Stimulated activated CD4-positive, alpha-beta T cell treated with anti-CD3 and anti-CD28 coated beads, Interleukin-15, amount 100 ng/mL, for 1 hour (primary cell): Measurements from ENCODE around the gene HOXC6.

Experiments
- DNase-seq, 2 donors: peaks; one replicate each; pipeline ENCODE4 v3.0.0-alpha.2; 2020; ENCODE audit warnings: low read depth in 1 of 2, low spot score in 1 of 2

The HOXC6 gene

DNA sequence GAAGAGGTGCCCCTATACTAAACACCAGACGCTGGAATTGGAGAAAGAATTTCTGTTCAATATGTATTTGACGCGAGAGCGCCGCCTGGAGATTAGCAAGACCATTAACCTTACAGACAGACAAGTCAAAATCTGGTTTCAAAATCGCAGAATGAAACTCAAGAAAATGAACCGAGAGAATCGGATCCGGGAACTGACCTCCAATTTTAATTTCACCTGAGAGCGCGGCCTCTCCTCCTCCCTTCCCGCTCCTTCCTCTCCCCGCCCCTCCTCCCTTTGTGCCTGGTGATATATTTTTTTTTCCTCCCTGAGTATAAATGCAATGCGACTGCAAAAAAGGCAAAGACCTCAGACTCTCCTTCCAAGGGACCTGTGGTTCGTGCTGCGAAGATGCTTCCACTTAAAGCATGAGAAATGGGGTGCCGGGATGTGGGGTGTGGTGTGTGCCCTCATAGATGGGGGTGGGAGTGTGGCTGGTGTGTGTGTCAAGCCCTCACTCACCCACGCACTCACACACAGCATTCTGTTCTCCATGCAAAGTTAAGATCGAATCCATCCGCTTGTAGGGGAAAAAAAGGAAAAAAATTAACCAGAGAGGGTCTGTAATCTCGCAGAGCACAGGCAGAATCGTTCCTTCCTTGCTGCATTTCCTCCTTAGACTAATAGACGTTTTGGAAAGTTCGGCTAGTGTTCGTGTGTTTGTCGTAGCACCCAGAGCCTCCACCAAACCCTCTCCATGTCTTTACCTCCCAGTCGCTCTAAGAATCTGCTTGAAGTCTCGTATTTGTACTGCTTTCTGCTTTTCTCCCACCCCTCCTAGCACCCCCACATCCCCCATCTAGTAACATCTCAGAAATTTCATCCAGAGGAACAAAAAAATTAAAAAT lies 38.8 kb upstream of the HOXC6 start:
- no peak for DNase-seq

DNA sequence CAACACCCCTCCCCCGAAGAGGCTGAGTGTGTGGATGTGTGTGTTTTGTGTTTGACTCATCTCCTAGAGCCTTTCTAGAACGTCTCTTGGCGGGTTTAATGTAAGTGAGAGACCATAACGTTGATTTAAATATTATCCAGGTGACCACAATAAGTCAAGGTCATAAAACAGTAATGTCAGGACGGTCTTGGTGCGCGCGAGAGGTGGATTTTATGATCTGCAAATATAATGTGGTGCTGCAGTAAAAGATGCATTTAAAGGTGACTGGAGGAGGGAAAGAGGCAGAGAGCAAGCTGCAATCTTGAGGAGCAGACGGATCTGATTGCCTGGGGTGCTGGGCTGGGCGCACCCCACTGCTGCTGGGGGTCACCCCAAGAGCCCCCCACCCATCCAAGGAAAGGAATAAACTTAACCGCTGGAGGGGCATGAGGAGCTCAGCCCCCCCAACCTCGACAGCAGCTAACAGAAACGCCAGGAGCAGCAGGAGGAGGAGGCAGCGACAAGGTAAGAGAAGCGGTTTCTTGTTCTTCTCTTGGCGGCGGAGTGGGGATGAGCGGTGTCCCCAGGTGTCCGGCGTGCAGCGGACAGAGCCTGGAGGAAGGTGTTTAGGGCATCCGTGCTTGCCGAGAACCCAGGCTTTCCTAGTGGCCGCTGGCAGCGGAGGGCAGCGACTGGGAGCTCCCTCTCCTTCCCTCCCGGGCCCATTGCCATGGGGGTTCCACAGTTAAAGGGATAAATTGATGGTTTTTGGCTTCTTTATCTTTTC lies 37.7 kb upstream of the HOXC6 start:
- no peak for DNase-seq

DNA sequence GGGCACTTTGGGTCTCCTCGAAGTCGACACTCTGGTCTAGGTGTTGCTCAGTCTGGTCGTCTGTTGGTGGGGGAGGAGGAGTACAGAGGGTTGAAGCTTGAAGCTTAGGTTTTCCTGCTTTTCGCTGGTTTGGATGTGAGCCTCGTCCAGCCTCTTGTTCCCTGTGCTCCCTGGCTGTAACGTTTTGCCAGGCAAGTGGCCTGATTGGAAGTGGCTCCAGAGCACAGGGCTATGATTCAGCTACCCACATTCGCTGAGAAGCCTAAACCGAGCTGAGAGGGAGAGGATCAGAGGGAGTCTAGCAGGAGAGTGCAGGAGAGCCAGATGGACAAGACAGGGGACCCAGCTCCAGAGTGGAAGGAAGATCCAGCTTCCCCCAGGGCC lies 37.2 kb upstream of the HOXC6 start:
- DNase-seq, result no peak

DNA sequence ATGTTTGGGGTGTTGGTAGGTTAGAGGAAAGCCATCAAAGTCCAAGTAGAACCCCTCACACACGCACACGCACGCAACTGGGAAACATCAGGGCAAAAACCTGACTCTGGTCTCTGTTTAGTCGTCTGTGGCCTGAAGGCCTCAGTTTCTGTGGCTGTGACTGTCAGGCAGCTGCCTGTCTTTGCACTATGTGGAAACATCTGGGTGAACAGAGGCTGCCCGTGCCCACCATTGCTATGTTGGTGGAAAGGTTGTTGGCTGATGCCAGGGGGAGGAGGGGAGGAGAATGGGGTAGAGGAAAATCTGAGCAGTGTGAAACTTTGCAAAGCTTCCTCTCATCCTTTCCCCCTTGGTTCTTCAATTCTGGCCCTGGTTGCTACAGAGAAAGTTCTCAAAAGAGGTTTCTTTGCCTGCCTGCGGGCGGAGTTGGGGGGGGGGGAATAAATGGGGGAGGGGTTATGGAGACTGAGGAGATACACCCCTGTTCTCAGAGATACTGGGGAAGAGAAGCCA lies 35.8 kb upstream of the HOXC6 start:
- no peak for DNase-seq

DNA sequence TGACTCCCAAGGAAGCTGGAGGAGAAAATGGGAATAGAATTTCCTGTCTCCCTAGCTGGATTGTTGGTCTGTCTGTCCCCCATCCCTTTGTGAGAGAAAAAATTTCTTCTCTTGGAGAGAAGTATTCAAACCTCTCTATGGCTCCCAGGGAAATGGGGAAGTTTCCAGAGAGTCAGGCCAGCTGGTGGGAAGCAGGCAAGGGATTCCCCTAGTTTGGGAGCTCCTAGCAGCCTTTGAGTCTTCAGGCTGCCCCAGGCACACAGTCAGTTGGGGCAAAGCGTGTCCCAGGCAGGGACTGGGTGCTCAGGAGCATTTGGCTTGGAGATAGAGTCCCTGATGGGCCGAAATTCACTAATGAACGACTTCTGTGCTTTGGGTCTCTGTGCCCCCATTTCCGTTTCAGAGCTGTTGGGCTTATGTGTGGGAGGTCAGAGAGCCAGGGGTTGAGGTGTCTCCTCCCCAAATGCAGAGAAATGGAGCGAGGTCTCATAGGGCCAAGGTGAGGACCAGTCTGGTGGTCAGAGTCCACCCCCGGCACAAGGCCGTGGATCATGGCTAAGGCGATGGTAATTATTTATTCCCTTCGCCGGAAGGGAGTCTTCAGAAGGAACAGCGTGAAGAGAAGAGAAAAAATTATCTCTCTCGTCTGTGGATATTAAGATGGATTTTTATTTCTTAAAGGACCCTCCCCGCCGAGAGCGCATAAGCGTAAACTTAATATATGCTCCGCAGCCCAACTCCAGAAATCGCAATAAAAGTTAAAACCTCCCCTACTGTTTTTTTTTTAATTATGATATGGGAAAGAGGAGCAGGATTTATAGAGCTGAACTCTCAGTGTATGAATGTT lies 34.9 kb upstream of the HOXC6 start:
- DNase-seq, result no peak

DNA sequence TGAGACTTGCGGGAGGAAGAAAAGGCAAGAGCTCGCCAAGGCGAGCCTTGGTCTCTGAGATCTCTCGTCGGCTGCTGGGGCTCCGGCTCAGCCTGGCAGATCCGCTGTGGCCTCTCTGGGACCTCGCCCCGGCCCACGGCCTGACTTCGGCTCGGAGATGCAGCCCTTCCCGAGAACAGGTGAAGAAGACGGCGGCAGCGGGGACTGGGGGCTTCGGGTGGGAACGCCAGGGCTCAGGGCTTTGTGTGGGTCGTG lies 34.3 kb upstream of the HOXC6 start:
- DNase-seq, result no peak

DNA sequence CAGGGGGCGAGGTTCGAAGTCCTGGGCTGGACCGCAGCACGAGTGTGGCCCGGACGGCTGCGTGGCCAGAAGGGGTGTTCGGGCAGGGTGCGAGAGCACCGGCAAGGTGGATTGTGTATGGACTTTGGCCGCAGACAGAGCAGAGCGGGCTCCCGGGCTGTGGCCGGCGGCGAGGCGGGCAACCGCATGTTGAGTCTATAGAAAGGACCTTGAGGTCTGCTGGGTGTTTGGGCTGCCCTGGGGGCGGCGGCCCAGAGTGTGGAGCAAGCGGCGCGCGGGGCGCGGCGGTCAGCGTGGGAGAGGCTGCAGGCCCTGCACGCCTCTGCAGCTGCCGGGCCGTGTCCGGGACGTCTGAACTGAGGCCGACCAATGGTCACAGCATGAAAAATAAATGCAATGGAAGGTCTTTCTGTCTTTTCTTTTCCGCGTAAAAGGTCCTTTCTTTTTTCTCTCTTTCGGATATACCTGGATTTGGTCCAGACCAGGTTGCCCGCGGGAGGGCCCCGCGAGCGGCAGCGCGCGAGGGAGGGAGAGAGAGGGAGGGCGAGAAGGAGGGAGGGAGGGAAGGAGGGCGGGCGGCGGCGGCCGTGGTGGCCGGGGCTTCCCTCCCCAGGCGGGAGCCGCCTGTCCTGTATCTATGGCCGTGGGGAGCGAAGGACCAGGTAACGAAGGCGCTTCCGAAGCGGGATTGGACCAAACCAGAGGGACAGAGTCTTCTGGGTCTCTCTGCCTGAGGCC lies 33.8 kb upstream of the HOXC6 start:
- no peak for DNase-seq

DNA sequence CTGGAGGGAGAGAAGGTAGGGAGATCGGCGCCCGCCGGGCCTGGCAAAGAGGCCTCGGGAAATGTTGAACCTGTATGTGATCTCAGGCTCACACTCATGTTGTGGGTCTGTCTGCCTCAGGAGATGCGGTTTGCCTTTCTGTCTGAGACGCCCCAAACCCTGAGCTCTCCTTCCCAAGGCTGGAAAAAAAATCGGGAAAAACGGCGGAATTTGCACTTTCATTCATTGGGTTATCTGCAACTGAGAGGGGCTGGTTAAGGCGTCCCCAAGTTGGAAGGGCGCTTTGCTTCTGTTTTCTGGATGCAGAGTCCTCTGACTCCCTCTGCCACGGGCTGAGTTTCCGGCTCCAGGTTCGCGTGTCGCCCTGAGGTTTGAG lies 33.2 kb upstream of the HOXC6 start:
- DNase-seq, result no peak

DNA sequence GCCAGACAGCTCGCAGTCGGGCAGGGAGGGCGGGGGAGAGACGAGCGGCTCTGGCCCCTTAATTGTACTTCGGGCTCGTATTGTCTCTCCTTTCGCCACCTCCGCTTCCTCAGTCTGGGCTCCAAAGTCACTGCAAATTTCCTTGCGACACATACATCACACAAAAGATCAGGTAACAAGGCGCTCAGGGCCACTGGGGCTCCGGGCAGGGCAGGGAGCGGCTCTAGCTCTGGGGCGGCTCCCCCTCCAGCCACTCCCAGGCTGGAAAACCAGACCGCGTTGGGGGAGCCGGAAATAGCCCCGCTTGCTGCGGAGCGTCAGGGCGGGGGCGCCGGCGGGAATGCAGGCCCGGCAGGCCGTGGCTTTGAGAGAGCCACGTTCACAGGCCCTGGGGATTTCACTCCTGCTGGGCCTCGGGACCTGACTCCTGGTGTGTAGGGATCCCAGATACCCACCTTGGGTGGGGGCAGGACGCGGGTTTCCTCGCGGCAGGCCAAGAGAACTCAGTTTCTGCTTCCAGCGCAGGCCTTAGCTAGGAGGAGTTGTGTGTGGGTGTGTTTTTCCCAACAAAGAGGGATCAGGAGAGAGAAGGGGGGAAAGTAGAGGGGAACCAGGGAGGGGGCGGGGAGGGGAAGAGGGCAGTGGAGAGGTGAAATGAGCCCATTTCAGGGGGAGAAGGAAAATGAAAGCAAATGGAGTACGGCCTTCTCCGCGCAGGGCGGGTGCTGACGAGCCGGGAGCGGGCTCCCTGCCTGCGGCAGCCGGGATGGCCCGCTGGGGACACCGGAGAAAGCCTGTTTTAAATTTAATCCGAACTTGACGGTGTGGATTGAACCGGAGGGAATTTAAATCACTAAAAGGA lies 32.6 kb upstream of the HOXC6 start:
- no peak for DNase-seq

DNA sequence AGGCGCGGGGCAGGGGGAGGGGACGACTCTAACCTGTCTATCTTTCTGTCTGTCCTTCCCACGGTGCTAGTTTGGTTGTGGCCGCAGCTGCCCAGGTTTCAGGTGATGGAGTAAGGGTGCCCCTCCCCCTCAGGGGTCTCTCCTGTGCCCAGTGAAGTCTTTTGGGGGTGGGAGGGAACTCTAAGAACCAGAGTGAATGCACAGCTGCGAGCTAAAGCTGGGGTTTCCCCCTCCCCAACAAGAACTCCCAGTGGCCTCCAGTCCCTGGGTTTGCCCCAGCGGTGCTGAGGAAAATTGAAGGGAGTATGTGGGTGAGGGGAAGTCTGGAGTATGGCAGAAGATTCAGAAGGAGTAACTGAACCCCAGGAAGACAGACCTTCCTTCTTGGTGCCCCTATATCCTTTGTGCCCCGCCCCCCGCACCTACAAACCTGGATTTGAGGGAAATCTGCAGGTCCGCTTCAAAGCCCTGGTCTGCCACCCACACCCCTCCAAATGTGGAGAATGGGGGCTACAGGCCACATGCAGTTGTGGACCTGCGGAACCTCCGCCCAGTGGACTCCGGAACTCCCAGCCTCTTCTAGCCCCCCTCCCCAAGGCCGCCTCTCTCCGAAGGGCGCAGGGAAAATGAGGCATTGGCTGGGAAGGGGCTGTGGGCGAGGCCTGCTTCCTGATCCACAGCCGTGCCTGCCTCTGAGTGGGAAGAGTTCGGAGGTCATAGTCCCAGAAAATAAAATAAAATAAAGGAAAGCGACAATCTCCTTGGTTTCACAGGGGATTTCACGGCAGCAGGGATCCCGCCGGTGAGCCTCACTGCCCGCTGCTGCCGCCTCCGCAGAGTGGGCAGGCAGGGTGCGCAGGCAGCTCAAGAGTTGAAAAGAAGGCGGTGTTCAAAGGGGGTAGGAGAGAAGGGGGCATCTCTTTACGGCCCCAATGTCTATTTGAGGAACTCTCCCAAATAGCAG lies 31.7 kb upstream of the HOXC6 start:
- no peak for DNase-seq

DNA sequence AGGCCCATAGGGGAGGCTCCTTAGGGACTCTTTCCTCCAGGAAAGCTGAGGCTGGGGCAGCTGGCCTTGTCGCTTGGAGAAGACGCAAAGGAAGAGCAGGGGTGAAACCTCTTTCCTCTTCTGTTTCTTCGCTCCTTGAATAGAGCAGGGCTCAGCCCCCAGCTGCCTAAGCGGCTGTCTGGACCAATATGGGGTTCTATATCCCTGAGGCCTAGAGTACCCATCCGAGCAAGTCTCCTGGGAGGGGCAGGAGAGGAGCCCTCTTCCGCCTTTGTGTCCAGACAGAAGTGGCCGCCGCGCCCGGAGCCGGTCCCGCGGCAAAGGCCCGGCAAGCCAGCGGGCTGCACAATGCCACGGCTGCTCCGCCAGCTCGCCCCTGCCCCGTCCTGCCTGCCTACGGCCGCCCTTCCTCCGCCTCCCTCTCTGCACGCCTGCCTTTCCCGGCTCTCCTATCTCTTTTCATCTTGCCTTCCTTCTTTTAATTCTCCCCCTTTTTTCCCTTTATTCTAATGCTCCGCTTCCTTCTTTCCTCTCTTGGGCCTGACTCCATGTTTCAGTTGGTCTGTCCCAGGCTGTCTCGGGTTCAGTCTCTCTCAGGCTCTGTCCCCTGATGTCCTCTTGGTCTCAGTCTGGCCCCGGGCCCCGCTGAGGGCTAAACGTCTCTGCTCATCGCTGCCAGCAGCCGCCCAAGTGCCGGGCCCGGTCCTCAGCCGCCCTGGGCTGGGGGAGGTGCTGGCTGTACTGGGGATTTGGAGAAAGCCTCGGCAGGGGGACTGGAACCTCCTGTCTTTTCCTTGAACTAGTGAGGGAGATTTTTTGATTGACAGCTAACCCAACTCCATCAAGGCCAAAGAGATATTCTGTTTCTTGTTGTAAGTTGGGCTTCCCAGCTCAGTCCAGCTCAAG lies 30.8 kb upstream of the HOXC6 start:
- DNase-seq, result no peak

DNA sequence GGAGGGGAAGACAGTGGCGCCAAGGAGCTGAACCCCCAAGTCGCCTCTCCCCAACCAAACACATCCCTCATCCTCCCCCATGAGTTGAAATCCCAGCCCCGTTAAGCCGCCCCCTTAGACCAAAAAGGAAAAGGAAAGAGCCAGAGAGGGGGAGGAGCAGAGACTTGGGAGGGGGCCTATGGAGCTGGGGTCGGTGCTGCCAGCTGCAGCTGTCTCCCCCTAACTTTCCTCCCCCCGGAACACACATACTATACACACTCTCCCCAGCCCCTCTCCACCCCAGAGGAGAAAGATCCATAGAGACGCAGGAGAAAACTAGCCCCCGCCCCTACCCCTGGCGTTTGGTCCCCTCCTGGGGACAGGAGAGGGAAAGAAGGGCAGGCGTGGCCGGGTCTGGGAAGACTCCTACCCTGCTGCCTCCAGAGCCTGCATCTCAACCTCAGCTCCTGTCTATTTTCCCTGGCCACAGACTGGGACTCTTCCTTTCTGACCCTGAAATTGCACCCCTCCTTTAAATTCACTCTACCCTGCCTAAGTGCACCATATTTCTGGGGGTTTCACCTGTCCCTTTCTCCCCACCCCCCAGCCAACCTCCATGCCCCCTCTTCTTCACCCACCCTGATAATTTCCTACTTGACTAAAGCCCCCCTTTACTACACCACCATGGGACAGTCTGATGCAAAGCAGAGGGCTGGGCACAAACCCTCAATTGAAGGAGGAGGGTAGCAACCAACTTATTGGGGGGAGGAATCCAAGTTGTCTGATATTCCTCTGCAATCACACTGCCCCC lies 29.9 kb upstream of the HOXC6 start:
- no peak for DNase-seq

DNA sequence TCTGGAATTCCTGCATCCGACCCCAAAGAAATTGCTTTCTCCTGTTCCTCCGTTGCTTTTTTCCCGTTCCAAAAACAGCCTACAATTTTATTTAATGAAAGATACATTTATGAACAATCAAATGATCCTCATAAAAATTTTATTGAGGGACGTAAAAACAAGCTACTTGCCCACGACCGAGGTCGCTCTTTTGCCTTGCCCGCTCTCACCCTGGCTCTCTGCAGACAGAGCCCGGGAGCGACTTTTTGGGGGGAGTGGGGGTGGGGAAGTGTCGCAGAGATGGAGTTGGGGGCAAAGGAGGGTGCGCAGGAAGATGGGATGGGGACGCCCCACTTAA lies 29.4 kb upstream of the HOXC6 start:
- DNase-seq, result no peak

DNA sequence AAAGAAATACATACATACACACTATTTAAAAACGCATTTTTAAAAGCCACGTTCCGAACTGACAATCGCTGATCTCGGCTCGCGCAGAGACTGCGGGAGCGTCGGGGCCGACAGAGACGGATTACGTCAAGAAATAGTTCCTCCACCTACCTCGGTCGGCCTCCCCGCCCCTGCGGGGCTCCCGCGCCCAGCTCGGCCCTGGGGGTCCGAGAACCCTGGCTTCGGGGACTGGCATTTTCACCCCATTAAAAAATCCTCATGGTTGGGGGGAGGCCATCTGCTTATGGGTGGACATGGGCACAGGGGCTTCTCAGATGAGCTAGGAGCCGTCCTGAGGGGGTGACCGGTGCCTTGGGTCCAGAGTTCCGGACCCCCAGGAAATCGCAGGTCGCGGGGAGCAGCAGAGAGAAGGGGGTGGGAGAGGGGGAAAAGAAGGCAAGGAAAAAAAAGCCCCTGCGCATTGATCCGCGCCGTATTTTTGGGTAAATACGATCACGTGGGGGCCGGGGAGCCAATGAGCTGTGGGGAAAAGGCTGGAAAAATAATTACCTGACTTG lies 28.6 kb upstream of the HOXC6 start:
- no peak for DNase-seq

DNA sequence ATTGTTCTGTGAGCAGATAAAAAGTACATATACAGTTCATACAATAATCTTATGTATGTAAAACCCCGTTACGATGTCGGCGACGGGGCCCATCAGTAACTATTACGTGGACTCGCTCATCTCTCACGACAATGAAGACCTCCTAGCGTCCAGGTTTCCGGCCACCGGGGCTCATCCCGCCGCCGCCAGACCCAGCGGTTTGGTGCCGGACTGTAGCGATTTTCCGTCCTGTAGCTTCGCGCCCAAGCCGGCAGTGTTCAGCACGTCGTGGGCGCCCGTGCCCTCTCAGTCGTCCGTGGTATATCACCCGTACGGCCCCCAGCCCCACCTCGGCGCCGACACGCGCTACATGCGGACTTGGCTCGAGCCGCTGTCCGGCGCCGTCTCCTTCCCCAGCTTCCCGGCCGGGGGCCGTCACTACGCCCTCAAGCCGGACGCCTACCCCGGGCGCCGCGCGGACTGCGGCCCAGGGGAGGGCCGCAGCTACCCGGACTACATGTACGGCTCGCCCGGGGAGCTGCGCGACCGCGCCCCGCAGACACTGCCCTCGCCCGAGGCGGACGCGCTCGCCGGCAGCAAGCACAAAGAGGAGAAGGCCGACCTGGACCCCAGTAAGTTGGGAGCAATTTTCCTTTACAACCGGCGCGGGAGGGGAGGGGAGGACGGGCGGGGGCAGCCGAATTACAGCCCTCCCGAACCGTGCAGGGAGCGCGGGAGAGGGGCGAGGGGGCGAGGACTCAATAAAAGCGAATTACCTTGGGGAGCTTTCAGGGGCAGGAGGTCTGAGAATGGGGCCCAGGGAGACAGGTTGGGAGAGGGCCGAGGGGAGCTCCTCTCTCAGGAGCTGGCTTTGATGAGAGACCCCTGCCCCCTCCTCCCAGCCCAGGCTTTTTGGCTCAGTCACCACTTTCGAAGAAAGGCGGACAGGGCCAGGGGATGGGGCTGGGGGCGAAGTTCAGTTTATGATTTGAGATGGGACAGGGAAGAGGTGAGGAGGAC lies 27.8 kb upstream of the HOXC6 start, which contains the start of gene HOXC9:
Gene HOXC9 (plus strand): TSS at position 46 of the 999 bp plus-strand sequence. CDS start 28 bp downstream, at position 74.
- no peak for DNase-seq
